Esophagus squamous epithelium (tissue), 5 donors: ENCODE results near the gene PPIL1. TPM values are rescaled to one million over a fixed set of nuclear protein-coding genes. Genes with fewer than 3 reads are reported as not detected.

ENCODE experiments used
- DNase-seq: peaks from one replicate; lab custom pipeline; 2025; lab: John Stamatoyannopoulos, UW
- H3K27ac ChIP-seq, 4 donors: fragments of 200-600 bp; sonication (generic); one replicate each; pipeline ENCODE4 v1.5.1; 2016 to 2019; ENCODE audit warnings: mild to moderate bottlenecking in 1 of 4
- H3K27me3 ChIP-seq, 4 donors: fragments of 200-600 bp; sonication (generic); 1 replicate in 3 of 4; 2 replicates in 1 of 4; pipeline versions ENCODE4 v1.5.1 to v1.6.0; 2017 to 2021; ENCODE audit warnings: antibody characterized with exemption in 1 of 4
- H3K36me3 ChIP-seq, 3 donors: fragments of 200-600 bp; sonication (generic); one replicate each; pipeline ENCODE4 v1.5.1; 2016 to 2019
- H3K4me1 ChIP-seq, 3 donors: fragments of 200-600 bp; sonication (generic); one replicate each; pipeline ENCODE4 v1.5.1; 2017 to 2019
- H3K4me3 ChIP-seq, 4 donors: fragments of 200-600 bp; sonication (generic); 1 replicate in 3 of 4; 2 replicates in 1 of 4; pipeline ENCODE4 v1.5.1; 2016 to 2019; ENCODE audit warnings: mild to moderate bottlenecking in 2 of 4, moderate library complexity in 1 of 4
- H3K9me3 ChIP-seq, 3 donors: fragments of 200-600 bp; sonication (generic); one replicate each; pipeline ENCODE4 v1.5.1; 2016 to 2019
- CTCF ChIP-seq, 6 experiments: fragments of 450-650 bp in 4 of 6; fragments of 200-600 bp in 2 of 6; sonication (generic) in 2 of 6; IDR thresholded peaks; one replicate each; pipeline ENCODE4 v1.5.1; 2016 to 2019; ENCODE audit warnings: antibody characterized with exemption in 6 of 6, mild to moderate bottlenecking in 4 of 6, moderate library complexity in 4 of 6
- POLR2A ChIP-seq, 4 donors: fragments of 450-650 bp; IDR thresholded peaks; one replicate each; pipeline ENCODE4 v1.6.1; 2017; ENCODE audit warnings: antibody characterized with exemption in 4 of 4, mild to moderate bottlenecking in 4 of 4, moderate library complexity in 3 of 4
- WGBS, 2 donors: methylation state at CpG; one replicate each; pipeline ENCODE4 v1.1.5; 2018; 5-methylcytosine and 5-hydroxymethylcytosine counted together
- intact Hi-C: fragments of 100-400 bp; cut with DNase I; formaldehyde crosslinking; loops from one replicate; pipeline ENCODE4 v1.15.0; 2022
- total RNA-seq, 4 donors: library from RNA; depleted of rRNA; stranded (reverse); fragments of >200 nt; gene quantifications; one replicate each; pipeline ENCODE4 v1.1.0, GENCODE V29; 2016
- donor health status: DM: yes; HTN: yes; CAD: no.

Gene PPIL1
- total RNA-seq, 4 donors from 2014 or later = 13.4 to 35.4 (median 28.7) TPM

- TF ChIP-seq POLR2A (IDR thresholded peaks at IDR 0.05) = no peak
- no peak for TF ChIP-seq CTCF (IDR thresholded peaks at IDR 0.05)
- Histone ChIP-seq H3K4me1 (peaks cover 0 to 47% (median 21%) of the 10 kb centered on the region in 3 donors), H3K36me3 (peaks cover 0 to 97% (median 13%) of the 10 kb centered on the region in 3 donors), H3K4me3 (no peak overlapping the region), H3K27ac (peak overlapping the region; percentile 42 to 85 (median 68)), H3K9me3 (no peaks in the 10 kb centered on the region), H3K27me3 (no peaks in the 10 kb centered on the region)
- 84 to 90% methylated on average over 7 to 9 of the region's 10 CpGs for WGBS, 2 donors
- intact Hi-C loops = loop anchor here (10.0 kb wide), 1 partner anchor 97 kb away; no protein-coding TSS in a partner anchor
- DNase-seq = no peak
These were observed 43.1 kb upstream of the PPIL1 start for GRCh38 chr6:36917541-36918193.

- peak overlapping the region in 1 of 4 donors; percentile 48 for H3K27ac ChIP-seq
- intact Hi-C loops = loop anchor here (10.0 kb wide), 1 partner anchor 99 kb away; no protein-coding TSS in a partner anchor
- no peak overlapping the region for H3K4me3 ChIP-seq
- H3K36me3 ChIP-seq = peaks cover 0 to 97% (median 13%) of the 10 kb centered on the region in 3 donors
- DNase-seq = no peak
- no peaks in the 10 kb centered on the region for H3K27me3 ChIP-seq
- peaks cover 0 to 61% (median 21%) of the 10 kb centered on the region in 3 donors for H3K4me1 ChIP-seq
- 51 to 66% methylated on average over 2 of the region's 2 CpGs for WGBS, 2 donors
- TF ChIP-seq POLR2A (IDR thresholded peaks at IDR 0.05) (no peak), CTCF (IDR thresholded peaks at IDR 0.05) (no peak)
- no peaks in the 10 kb centered on the region for H3K9me3 ChIP-seq
These were observed 41.5 kb upstream of the PPIL1 start for GRCh38 chr6:36916126-36916525.

GRCh38 chr6:36915599-36915998 is 41.0 kb upstream of the PPIL1 start:
- 83 to 98% methylated on average over 4 of the region's 4 CpGs for WGBS, 2 donors
- DNase-seq = no peak
- H3K4me3 ChIP-seq = no peak overlapping the region
- no peaks in the 10 kb centered on the region for H3K9me3 ChIP-seq
- H3K4me1 ChIP-seq = peaks cover 0 to 61% (median 21%) of the 10 kb centered on the region in 3 donors
- peaks cover 0 to 96% (median 13%) of the 10 kb centered on the region in 3 donors for H3K36me3 ChIP-seq
- H3K27ac ChIP-seq = no peak overlapping the region
- no peaks in the 10 kb centered on the region for H3K27me3 ChIP-seq
- intact Hi-C loops = loop anchor here (10.0 kb wide), 1 partner anchor 99 kb away; no protein-coding TSS in a partner anchor
- TF ChIP-seq POLR2A (IDR thresholded peaks at IDR 0.05) (no peak), CTCF (IDR thresholded peaks at IDR 0.05) (no peak)

- H3K36me3 ChIP-seq = peaks cover 0 to 96% (median 13%) of the 10 kb centered on the region in 3 donors
- TF ChIP-seq POLR2A (IDR thresholded peaks at IDR 0.05) (no peak), CTCF (IDR thresholded peaks at IDR 0.05) (peak in 5 of 6 experiments; percentile 19 to 45 (median 26))
- H3K9me3 ChIP-seq = no peaks in the 10 kb centered on the region
- no peak overlapping the region for H3K4me3 ChIP-seq
- 25 to 37% methylated on average over 6 to 10 of the region's 10 CpGs for WGBS, 2 donors
- H3K4me1 ChIP-seq = peaks cover 0 to 61% (median 21%) of the 10 kb centered on the region in 3 donors
- H3K27ac ChIP-seq = peak overlapping the region in 3 of 4 donors; percentile 9 to 34 (median 14)
- H3K27me3 ChIP-seq = no peaks in the 10 kb centered on the region
- no peak for DNase-seq
- intact Hi-C loops = loop anchor here (10.0 kb wide), 1 partner anchor 100 kb away; no protein-coding TSS in a partner anchor
These were observed 39.7 kb upstream of the PPIL1 start for GRCh38 chr6:36914227-36914794.

GRCh38 chr6:36913082-36913481 is 38.5 kb upstream of the PPIL1 start:
- H3K4me3 ChIP-seq = no peak overlapping the region
- no peak for TF ChIP-seq CTCF (IDR thresholded peaks at IDR 0.05)
- TF ChIP-seq POLR2A (IDR thresholded peaks at IDR 0.05) = no peak
- no peak for DNase-seq
- peak overlapping the region in 3 of 4 donors; percentile 16 to 25 (median 24) for H3K27ac ChIP-seq
- no peaks in the 10 kb centered on the region for H3K27me3 ChIP-seq
- WGBS, 2 donors = 66 to 75% methylated on average over 4 of the region's 4 CpGs
- H3K36me3 ChIP-seq = peaks cover 0 to 91% (median 13%) of the 10 kb centered on the region in 3 donors
- intact Hi-C loops = loop anchor here (10.0 kb wide), 1 partner anchor 102 kb away; no protein-coding TSS in a partner anchor
- no peaks in the 10 kb centered on the region for H3K9me3 ChIP-seq
- peaks cover under 1 to 60% (median 21%) of the 10 kb centered on the region in 3 donors for H3K4me1 ChIP-seq
